Fibroblast of pulmonary artery (primary cell): ENCODE data around the gene COQ2.

ENCODE experiments used
- DNase-seq: peaks from one replicate; pipeline ENCODE4 v3.0.0-alpha.2; 2010; ENCODE audit warnings: low read depth
- H3K4me3 ChIP-seq: replicated peaks from 2 replicates; pipeline ENCODE4 v1.5.1; 2011; ENCODE audit warnings: low read depth, mild to moderate bottlenecking, control low read depth, low read length, moderate library complexity
- TF ChIP-seq, protein P1 (sequence below): IDR thresholded peaks from 2 replicates; pipeline ENCODE4 v1.5.1; 2011; ENCODE audit warnings: mild to moderate bottlenecking, control low read depth, low read length, inconsistent platforms; ENCODE audit errors: missing control alignments

COQ2 gene

DNA sequence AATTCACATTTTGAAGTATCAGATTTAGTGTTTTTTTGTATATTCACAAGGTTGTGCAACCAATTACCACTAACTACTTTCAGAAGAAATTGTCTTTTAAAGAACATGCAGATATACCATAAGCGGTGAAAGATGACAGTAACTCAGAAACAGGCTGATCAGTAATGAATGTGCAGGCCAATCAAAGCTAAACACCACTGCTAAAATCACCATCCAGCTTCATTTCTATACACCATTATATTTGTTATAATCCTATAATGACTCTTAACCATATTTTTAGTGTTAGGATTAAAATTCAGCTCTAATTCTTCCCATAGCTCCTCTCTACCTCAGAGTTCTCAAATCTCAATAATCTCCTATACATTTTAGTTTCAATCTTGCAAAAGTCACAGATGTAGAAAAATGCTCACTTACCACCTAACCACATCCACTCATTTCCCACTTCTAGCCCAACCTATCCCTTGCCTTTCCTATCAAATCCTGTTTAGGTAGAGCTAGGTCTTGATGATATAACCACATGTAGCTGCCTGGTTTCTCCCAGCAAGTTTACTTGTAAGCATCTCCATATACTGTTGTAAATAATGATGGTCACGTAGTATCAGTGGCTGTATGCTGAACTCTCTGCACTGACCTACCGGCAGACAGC is 16.6 kb downstream of the COQ2 start:
- TF ChIP-seq, protein P1, sequence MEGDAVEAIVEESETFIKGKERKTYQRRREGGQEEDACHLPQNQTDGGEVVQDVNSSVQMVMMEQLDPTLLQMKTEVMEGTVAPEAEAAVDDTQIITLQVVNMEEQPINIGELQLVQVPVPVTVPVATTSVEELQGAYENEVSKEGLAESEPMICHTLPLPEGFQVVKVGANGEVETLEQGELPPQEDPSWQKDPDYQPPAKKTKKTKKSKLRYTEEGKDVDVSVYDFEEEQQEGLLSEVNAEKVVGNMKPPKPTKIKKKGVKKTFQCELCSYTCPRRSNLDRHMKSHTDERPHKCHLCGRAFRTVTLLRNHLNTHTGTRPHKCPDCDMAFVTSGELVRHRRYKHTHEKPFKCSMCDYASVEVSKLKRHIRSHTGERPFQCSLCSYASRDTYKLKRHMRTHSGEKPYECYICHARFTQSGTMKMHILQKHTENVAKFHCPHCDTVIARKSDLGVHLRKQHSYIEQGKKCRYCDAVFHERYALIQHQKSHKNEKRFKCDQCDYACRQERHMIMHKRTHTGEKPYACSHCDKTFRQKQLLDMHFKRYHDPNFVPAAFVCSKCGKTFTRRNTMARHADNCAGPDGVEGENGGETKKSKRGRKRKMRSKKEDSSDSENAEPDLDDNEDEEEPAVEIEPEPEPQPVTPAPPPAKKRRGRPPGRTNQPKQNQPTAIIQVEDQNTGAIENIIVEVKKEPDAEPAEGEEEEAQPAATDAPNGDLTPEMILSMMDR: no peak
- H3K4me3 ChIP-seq: no peak overlapping the region
- DNase-seq: no peak

DNA sequence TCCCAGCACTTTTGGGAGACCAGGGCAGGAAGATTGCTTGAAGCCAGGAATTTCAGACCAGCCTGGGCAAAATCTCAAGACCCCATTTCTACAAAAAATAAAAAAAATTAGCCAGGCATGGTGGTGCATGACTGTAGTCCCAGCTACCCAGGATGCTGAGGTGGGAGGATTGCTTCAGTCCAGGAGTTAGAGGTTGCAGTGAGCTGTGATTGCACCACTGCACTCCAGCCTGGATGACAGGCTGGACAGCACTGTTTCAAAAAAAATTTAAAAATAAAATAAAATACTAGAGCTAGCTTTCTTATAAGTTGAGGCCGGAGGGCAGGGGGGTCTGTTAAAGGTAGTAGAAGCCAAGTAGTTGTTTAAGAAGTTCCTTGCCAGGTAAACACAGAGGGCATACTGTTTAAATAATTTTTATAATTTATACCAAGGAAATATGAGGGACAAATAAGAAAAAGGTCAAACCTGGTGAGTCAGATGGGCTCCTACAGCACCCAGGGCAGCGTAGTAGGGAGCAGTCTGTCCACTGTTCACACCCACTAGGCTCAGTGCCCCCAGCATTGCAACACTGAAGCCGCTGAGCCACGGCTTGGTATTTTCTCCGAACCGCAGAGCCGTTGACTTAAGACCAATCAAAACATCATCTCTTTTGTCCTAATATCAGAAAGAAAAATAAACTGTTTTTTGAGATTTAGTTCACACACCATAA is 17.3 kb downstream of the COQ2 start:
- TF ChIP-seq, protein P1: no peak

DNA sequence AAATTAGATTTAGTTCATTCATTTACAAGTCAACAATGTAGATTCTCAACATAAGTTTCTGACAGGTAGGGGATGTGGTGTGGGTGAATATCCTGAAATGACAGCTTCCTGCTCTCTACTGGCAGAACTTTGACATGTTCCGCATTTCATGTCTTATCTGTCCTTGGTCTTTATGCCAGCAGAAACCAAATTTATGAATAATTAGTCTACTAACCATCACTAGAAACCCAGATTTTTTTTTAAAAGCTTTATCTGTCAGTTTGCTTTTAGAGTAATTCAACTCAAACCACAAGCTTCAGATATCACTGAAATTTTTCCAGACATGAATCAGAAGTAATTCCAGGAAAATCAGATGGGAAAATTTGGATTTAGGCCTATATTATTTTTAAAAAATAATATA is 17.9 kb downstream of the COQ2 start:
- TF ChIP-seq, protein P1: no peak
- no peak overlapping the region for H3K4me3 ChIP-seq
- DNase-seq: peak; percentile 21

More for the DNA sequence above, 17.3 kb downstream of the COQ2 start:
- no peak overlapping the region for H3K4me3 ChIP-seq
- peak; percentile 90 for DNase-seq

DNA sequence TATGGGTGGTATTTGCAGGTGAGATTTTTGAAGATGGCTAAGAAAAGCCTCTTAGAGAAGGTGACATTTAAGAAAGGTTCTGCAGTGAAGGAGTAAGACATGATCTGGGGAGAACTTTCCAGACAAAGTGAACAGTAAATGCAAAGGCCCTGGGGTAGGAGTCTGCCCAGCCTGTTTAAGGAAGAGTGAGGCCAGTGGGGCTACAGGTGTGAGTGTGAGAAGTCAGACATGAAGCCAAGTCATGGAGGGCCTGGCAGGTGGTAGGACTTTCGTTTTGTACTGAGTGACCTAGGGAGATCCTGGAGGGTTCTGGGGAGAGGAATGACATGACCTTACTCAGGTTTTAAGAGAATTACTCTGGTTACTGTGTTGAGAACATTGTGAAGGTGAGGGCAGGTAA is 21.5 kb downstream of the COQ2 start:
- H3K4me3 ChIP-seq: no peak overlapping the region
- DNase-seq: no peak
- TF ChIP-seq, protein P1: no peak

DNA sequence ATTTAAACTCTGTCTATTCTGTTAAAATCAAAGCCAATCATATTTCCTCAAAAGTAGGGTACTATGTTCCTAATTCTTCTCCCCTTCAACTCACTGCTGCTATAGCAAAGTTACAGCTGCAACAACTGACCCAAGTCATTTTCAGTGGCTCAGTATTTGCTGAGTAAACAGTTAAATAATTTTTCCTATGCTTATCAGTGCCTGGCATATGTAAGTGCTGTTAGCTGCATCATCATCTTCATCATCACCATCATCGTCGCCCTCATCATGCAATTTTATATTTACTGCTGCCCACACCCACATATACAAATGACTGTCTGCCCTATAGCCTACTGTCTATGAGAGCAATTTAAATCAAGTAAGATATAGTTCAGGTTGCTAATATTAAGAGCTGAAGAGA is 21.9 kb downstream of the COQ2 start:
- TF ChIP-seq, protein P1: no peak
- DNase-seq: no peak
- no peak overlapping the region for H3K4me3 ChIP-seq

DNA sequence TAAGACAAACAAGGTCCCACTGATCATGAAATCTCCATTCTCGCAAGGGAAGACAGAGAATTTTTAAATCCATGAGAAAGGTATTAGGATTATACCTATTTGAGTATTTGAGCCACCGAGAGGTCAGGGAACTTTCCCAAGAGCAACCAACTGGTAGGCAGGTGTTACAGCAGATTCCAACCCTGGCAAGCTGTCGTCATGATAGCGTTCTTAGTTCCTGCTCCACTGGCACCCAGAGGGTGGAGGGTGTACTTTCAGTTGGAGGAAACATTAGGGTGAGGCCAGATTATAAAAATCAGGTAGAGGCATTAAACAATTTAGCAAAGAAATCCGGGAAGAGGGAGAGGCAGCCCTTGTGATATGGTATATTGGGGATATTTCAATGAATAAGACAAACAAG is 23.3 kb downstream of the COQ2 start:
- no peak for DNase-seq
- H3K4me3 ChIP-seq: no peak overlapping the region
- TF ChIP-seq, protein P1: no peak
